Heart right ventricle (tissue), 16 donors: ENCODE measurements around the gene RRAS2. TPM values are rescaled to one million over a fixed set of nuclear protein-coding genes. Genes with fewer than 3 reads are reported as not detected.
A peak's percentile ranks its signal among the peaks of the same experiment; 100 is the strongest.

Experiments
- ATAC-seq, 8 donors: fragments of 200-7000 bp; cut with Tn5 transposase; one replicate each; pipeline ENCODE4 v1.9.1; 2020; ENCODE audit warnings: mild to moderate bottlenecking in 8 of 8, moderate library complexity in 8 of 8, moderate number of reproducible peaks in 1 of 8
- DNase-seq, 2 donors: peaks; one replicate each; pipeline ENCODE4 v3.0.0-alpha.2; 2020
- H3K27ac ChIP-seq, 10 donors: fragments of 200-600 bp; sonication (generic) in 2 of 10; one replicate each; pipeline versions ENCODE4 v1.5.0 to v1.8.0; 2020 to 2022; ENCODE audit warnings: mild to moderate bottlenecking in 3 of 10
- H3K27me3 ChIP-seq, 7 donors: fragments of 200-600 bp; one replicate each; pipeline ENCODE4 v1.8.0; 2021 to 2022; ENCODE audit warnings: mild to moderate bottlenecking in 2 of 7
- H3K36me3 ChIP-seq, 9 donors: fragments of 200-600 bp; sonication (generic) in 1 of 9; one replicate each; pipeline versions ENCODE4 v1.5.0 to v1.8.0; 2020 to 2022; ENCODE audit warnings: mild to moderate bottlenecking in 2 of 9
- H3K4me1 ChIP-seq, 9 donors: fragments of 200-600 bp; sonication (generic) in 1 of 9; one replicate each; pipeline versions ENCODE4 v1.5.0 to v1.8.0; 2020 to 2022; ENCODE audit warnings: mild to moderate bottlenecking in 4 of 9
- H3K4me3 ChIP-seq, 10 donors: fragments of 200-600 bp; sonication (generic) in 2 of 10; one replicate each; pipeline versions ENCODE4 v1.5.0 to v1.8.0; 2020 to 2022; ENCODE audit warnings: mild to moderate bottlenecking in 7 of 10, moderate library complexity in 2 of 10
- H3K9me3 ChIP-seq, 11 donors: fragments of 200-600 bp in 10 of 11; sonication (generic) in 2 of 11; one replicate each; pipeline versions ENCODE4 v1.5.0 to v1.8.0; 2013 to 2022; ENCODE audit warnings: mild to moderate bottlenecking in 2 of 11, control low read depth in 1 of 11, moderate library complexity in 1 of 11
- CTCF ChIP-seq, 9 donors: fragments of 200-600 bp; sonication (generic) in 2 of 9; IDR thresholded peaks; one replicate each; pipeline versions ENCODE4 v1.5.0 to v1.8.0; 2021 to 2022; ENCODE audit warnings: antibody characterized with exemption in 9 of 9, mild to moderate bottlenecking in 5 of 9, moderate library complexity in 1 of 9
- WGBS, 2 donors: extraction: QIAGEN DNeasy Blood & Tissue Kit; methylation state at CpG; one replicate each; pipeline ENCODE4 v1.1.7; 2013; ENCODE audit warnings: inconsistent platforms in 1 of 2; 5-methylcytosine and 5-hydroxymethylcytosine counted together
- intact Hi-C, 10 donors: fragments of 100-400 bp; cut with DNase I; formaldehyde crosslinking; loops; one replicate each; pipeline versions ENCODE4 v1.11.1 to v1.14.2; 2022
- polyA plus RNA-seq, 2 donors: library from polyadenylated mRNA; stranded (reverse); fragments of 200-250 nt; gene quantifications; one replicate each; pipeline ENCODE4 v1.2.3, GENCODE V29; 2013
- total RNA-seq, 10 donors: library from RNA; stranded (reverse); fragmentation: NEBNext Ultra II Directional in 3 of 10; extraction: Animal tissue kit (Norgen Biotek cat#: 25700) in 3 of 10; gene quantifications; one replicate each; pipeline versions ENCODE4 v1.2.1 to v1.2.4, GENCODE V29; 2021 to 2023
- donor health status: Arrhythmogenic right ventricular cardiomyopathy.
- donor health status: ischemic (EF 13 %, LVEDD 7.1; RV severe dilation, severe dysfunction).
- donor health status: healthy with polysubstance abuse.
- donor health status: DM: no; HTN: yes; CAD: no.
- donor health status: DM: no; HTN: no; CAD: no.
- donor health status: ischemic (EF 25% LVEDD 6.9; RV normal size, moderate dysfunction).
- donor health status: ischemic (EF 25% LVEDD 5.7; RV mildly dilated, moderate dysfunction).
- donor health status: healthy.
- donor health status: DM: yes; HTN: yes; CAD: no.
- donor health status: Ischemic cardiomyopathy.
- donor health status: ischemic (EF 35%, LVEDD 5.7; RV mildly dilated, moderate dysfunction).
- donor health status: nonischemic (EF 11% LVEDD 7.7; RV severe dilation, severe dysfunction).
- donor health status: DM: yes; HTN: yes; CAD: no.
- donor health status: PGD.
- donor health status: ischemic (EF 29% LVEDD 5.4; RV normal size, mild dysfunction).
- donor health status: nonischemic (EF 23%, LVEDD 6.1; RV moderate dilation, normal function).

Gene RRAS2
- total and polyA plus RNA-seq, 12 donors, result 20.8 to 142 (median 37.3) TPM

DNA sequence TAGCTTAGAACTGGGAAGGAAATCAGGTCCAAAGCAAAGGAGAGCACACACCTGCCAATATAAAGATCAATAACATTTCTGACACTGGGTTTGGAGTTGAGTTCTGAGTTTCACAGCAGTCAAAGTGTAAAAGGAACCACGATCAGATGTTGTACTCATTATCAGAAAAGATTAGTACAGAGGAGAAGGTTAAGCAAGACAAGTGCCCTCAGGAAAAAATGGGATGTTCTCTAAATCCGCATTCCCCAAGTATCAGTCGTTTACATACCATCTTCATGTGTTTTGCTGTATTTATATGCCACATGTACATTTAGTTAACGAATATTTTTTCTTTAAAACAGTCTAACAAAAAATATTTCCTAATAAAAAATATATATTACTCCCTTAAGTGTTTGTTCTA lies 23.0 kb upstream of the RRAS2 start:
- H3K36me3 ChIP-seq, result no peaks in the 10 kb centered on the region
- H3K4me1 ChIP-seq, result peaks cover 0 to 30% (median 12%) of the 10 kb centered on the region in 9 donors
- intact Hi-C loops, result loop anchor here in 2 of 10 donors (5.0 to 10.0 kb wide), 2 partner anchors 40 to 73 kb away; no protein-coding TSS in a partner anchor
- DNase-seq (no peak), ATAC-seq (no peak)
- H3K27ac ChIP-seq, result peak overlapping the region in 3 of 10 donors; percentile 89 to 90 (median 90)
- H3K9me3 ChIP-seq, result no peaks in the 10 kb centered on the region
- TF ChIP-seq CTCF (IDR thresholded peaks at IDR 0.05), result no peak
- H3K4me3 ChIP-seq, result no peak overlapping the region
- WGBS, 2 donors, result 82 to 85% methylated on average over 4 of the region's 4 CpGs
- peaks cover 0 to 42% (median 0%) of the 10 kb centered on the region in 7 donors for H3K27me3 ChIP-seq

- WGBS, 2 donors, result 1% methylated on average over 54 of the region's 54 CpGs
- DNase-seq (peak; percentile 71 to 80), ATAC-seq (peak; percentile 92 to 96 (median 95))
- intact Hi-C loops, result loop anchor here in 2 of 10 donors (5.0 to 10.0 kb wide), 2 partner anchors 41 to 74 kb away; no protein-coding TSS in a partner anchor
- peaks cover 0 to 25% (median 10%) of the 10 kb centered on the region in 9 donors for H3K4me1 ChIP-seq
- H3K36me3 ChIP-seq, result no peaks in the 10 kb centered on the region
- H3K9me3 ChIP-seq, result no peaks in the 10 kb centered on the region
- H3K27me3 ChIP-seq, result peaks cover 0 to 42% (median 0%) of the 10 kb centered on the region in 7 donors
- H3K27ac ChIP-seq, result peak overlapping the region; percentile 62 to 92 (median 80)
- TF ChIP-seq CTCF (IDR thresholded peaks at IDR 0.05), result peak in 2 of 9 donors; percentile 17 to 33
- H3K4me3 ChIP-seq, result peak overlapping the region in 9 of 10 donors; percentile 36 to 63 (median 56)
Measured at GRCh38 chr11:14380947-14381561, 22.1 kb upstream of the RRAS2 start.

DNA sequence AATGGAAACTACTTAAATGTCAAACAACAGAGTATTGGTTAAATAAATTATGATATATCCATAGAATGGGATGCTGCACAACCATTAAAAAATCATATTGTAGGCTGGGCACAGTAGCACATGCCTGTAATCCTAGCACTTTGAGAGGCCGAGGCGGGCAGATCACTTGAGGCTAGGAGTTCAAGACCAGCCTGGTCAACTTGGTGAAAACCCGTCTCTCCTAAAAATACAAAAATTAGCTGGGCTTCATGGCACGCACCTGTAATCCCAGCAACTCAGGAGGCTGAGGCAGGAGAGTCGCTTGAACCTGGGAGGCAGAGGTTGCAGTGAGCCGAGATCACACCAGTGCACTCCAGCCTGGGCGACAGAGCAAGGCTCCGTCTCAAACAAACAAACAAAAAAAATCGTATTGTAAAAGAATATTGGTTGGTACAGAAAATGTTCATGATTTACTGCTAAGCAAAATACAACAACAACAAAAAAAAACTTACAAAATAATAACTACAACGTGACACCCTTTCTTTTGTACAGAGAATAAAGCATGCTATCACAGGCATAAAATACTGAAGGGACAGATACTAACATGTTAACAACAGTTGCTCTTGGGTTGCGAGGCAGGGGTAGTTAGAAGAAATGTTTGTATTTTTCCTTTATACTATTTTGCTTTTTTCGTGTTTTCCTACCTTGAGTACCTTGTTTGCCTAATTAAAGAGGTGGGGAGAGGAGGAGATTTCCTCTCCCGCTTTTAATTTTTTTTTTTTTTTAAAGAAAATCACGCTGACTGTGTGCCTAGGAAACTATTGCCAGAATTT lies 21.3 kb upstream of the RRAS2 start:
- Histone ChIP-seq H3K9me3 (no peaks in the 10 kb centered on the region), H3K4me3 (peak overlapping the region in 7 of 10 donors; percentile 39 to 63 (median 57)), H3K36me3 (no peaks in the 10 kb centered on the region), H3K27me3 (peaks cover 0 to 42% (median 0%) of the 10 kb centered on the region in 7 donors), H3K4me1 (peaks cover 0 to 25% (median 10%) of the 10 kb centered on the region in 9 donors), H3K27ac (peak overlapping the region in 7 of 10 donors; percentile 71 to 92 (median 89))
- DNase-seq (no peak), ATAC-seq (no peak)
- WGBS, 2 donors, result 81 to 86% methylated on average over 14 of the region's 14 CpGs
- intact Hi-C loops, result loop anchor here in 2 of 10 donors (5.0 to 10.0 kb wide), 2 partner anchors 42 to 74 kb away; no protein-coding TSS in a partner anchor
- no peak for TF ChIP-seq CTCF (IDR thresholded peaks at IDR 0.05)

DNA sequence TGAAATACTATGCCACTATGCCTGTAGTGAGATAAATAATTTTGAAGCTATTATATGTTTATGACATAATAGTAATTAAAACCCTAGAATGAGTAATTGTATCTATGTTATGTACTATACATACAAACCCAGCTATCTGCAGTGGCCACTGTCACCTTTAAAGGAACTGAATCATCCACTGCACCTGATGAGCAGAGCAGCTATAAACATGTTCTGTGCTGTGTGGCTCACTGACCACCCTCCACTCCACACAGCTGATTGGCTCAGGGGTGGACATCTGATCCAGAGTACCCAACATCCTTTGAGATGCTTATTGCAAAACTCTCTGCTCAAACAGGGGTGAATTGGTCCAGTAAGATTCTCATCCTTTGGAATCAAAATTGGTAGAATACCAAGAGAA lies 19.2 kb upstream of the RRAS2 start:
- DNase-seq, result no peak
- peaks cover 0 to 34% (median 17%) of the 10 kb centered on the region in 9 donors for H3K4me1 ChIP-seq
- no peaks in the 10 kb centered on the region for H3K9me3 ChIP-seq
- TF ChIP-seq CTCF (IDR thresholded peaks at IDR 0.05), result no peak
- intact Hi-C loops, result no loop called here
- H3K4me3 ChIP-seq, result no peak overlapping the region
- no peak for ATAC-seq
- no peak overlapping the region for H3K27ac ChIP-seq
- peaks cover 0 to 42% (median 0%) of the 10 kb centered on the region in 7 donors for H3K27me3 ChIP-seq
- no peaks in the 10 kb centered on the region for H3K36me3 ChIP-seq
